GM15510 (cell line): ENCODE results near the gene ABCC8.

ENCODE experiments used
- POLR2A ChIP-seq: IDR thresholded peaks from 3 replicates; pipeline ENCODE4 v1.6.1; 2011; ENCODE audit warnings: borderline replicate concordance; ENCODE audit not compliant: insufficient read length; ENCODE audit errors: extremely low read depth

ABCC8 gene

GRCh38 chr11:17410606-17411379 is 65.9 kb downstream of the ABCC8 start:
- TF ChIP-seq POLR2A: no peak

- TF ChIP-seq POLR2A: no peak
Measured at GRCh38 chr11:17408641-17409040, 68.0 kb downstream of the ABCC8 start.

- no peak for TF ChIP-seq POLR2A
Measured at GRCh38 chr11:17408026-17408425, 68.6 kb downstream of the ABCC8 start.

- no peak for TF ChIP-seq POLR2A
Measured at GRCh38 chr11:17407575-17407974, 69.1 kb downstream of the ABCC8 start.

- TF ChIP-seq POLR2A: no peak
Measured at GRCh38 chr11:17406818-17407149, 69.9 kb downstream of the ABCC8 start.

GRCh38 chr11:17406082-17406817 is 70.4 kb downstream of the ABCC8 start:
- no peak for TF ChIP-seq POLR2A

- no peak for TF ChIP-seq POLR2A
Measured at GRCh38 chr11:17405232-17406005, 71.2 kb downstream of the ABCC8 start.

- no peak for TF ChIP-seq POLR2A
Measured at GRCh38 chr11:17403980-17404759, 72.5 kb downstream of the ABCC8 start.

GRCh38 chr11:17402486-17402885 is 74.2 kb downstream of the ABCC8 start:
- no peak for TF ChIP-seq POLR2A

- no peak for TF ChIP-seq POLR2A
Measured at GRCh38 chr11:17401841-17402240, 74.8 kb downstream of the ABCC8 start.

GRCh38 chr11:17401316-17401715 is 75.3 kb downstream of the ABCC8 start:
- TF ChIP-seq POLR2A: no peak

- TF ChIP-seq POLR2A: no peak
Measured at GRCh38 chr11:17400048-17400775, 76.4 kb downstream of the ABCC8 start.

GRCh38 chr11:17399236-17399635 is 77.4 kb downstream of the ABCC8 start:
- TF ChIP-seq POLR2A: no peak
